NCI-H226 (cell line): ENCODE measurements around the gene MALRD1.

Experiments used
- DNase-seq: peaks from one replicate; pipeline ENCODE4 v3.0.0-alpha.2; 2015

The MALRD1 gene

DNA sequence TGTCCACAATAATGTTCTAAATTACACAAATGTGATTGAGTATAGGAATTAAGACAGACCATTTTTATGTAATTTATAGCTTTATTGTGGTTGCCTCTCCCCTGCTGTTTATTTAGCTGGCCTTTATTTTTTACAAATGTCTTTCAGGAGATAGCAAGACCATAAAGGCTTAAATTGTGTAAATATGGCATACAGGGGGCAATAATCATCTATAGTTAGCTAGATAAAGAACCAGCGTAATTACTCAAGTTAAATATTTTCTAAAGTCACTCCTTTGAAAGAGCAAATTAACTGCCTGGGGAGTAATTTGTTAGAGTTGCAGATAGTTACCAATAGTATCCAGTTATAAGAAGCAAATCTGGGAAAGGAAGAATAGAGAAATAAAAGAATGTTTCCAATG lies at the start of gene MALRD1:
Gene MALRD1 (plus strand): TSS at position 313 of the 400 bp plus-strand sequence. CDS start 138 bp downstream, outside the sequence.
- DNase-seq, result no peak

DNA sequence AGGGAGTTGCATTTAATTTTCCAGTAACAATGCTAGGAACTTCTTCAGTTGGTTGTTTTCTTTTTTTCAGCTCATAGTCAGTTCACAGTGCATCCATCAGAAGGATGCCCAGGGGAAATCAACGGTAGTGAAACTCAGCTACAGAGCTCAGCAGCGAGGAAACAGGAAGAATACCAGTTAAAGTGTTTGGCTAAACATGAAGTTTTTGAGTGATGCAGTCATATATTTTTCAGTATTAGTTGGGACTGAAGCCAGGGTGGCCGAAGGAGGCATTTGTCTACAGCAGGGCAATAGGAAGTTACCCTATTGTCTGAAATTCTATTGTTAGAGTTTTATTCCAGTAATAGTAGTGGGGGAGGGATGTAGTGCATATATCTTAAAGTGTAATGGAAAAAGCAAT lies 45.3 kb upstream of the MALRD1 start:
- DNase-seq, result no peak

DNA sequence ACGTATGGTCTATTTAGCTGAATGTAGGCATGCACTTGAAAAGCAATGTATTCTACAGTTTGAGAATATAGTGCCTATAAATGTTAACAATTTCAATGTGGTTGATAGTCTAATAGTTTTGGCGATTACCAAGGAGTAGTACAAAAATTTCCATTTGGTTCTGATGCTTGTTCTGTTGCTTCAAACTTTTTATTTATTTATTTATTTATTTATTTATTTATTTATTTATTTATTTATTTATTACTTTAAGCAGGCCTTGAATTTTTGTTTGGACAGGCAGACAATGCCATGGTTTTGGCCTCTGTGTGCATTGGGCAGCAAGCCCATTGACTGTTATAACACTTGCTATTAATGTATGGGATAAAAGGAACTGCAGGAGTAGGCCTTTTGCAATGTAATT lies 36.5 kb upstream of the MALRD1 start:
- no peak for DNase-seq

DNA sequence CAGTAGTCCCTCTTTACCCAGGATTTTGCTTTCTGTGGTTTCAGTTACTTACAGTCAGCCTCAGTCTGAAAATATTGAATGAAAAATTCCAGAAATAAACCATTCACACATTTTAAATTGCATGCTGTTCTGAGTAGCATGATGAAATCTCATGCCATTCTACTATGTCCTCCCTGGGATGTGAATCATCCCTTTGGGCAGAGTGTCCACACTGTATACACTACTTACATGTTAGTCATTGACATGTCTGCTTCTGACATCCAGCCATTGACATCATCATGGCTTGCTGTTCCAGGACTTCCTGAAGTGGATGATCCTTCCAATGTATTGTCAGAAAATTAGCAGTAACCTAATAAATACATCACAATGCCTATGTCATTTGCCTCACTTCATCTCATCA lies 34.6 kb upstream of the MALRD1 start:
- peak; percentile 87 for DNase-seq

DNA sequence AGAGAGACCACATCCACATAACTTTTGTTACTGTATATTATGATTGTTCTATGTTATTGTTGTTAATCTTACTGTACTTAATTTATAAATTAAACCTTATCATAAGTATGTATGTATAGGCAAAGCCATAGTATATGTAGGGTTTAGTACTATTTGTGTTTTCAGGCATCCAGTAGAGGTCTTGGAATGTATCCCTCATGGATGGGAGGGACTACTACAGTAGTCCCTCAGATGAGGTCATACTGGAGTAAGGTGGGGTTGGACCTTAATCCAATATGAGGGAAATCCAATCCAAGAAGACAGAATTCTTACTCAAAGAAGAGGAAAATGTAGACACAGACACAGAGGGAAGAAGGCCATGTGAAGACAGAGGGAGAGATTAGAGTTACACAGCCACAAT lies 34.1 kb upstream of the MALRD1 start:
- DNase-seq, result peak; percentile 14

DNA sequence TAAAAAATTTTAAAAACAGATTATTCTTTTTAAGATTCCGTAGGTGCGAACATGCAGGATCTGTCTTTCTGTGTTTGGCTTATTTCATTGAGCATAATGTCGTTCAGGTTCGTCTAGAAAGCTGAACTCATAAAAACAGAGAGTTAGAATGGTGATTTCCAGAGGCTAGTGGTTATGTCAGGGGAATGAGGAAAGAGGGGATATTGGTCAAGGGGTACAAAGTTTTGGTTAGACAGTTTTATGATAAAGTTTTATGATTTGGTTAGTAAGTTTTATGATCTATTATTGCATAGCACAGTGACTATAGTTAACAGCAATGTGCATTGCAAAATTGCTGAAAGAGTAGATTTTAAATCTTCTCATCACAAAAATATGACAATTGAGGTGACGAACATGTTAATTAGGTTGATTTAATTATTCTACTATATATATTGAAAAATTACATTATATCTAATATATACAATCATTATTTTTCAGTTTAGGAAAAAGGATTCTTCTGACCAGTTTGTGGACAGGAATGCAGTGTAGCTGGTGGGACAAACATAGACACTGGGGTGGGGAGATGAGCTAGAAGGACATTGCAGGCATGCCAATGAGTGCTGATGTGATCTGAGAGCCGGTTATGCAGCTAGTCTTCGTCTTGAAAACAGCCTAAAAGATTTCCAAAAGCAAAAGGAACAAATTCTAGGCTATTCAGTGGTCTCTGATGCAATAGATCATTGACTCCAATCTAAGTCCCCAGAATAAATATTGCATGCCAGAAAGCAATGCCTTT lies 31.3 kb upstream of the MALRD1 start:
- no peak for DNase-seq

DNA sequence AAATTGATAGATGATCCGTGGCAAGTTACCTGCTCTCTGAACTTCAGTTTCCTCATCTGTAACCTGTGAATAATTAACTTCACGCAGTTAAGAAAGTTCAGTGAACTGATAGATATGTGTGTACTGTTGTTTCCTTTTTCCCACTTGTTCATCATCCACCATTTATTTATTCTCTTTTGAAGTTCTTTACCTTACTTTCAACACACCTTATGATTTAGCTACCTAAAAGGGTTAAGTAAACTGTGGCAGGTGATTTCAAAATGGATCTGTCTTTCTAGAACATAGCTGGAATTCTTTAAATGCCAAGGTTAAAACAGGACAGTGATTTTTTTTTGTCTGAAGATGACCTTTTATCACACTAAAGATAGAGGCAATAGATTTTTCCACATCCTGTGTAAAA lies 27.4 kb upstream of the MALRD1 start:
- DNase-seq, result no peak

DNA sequence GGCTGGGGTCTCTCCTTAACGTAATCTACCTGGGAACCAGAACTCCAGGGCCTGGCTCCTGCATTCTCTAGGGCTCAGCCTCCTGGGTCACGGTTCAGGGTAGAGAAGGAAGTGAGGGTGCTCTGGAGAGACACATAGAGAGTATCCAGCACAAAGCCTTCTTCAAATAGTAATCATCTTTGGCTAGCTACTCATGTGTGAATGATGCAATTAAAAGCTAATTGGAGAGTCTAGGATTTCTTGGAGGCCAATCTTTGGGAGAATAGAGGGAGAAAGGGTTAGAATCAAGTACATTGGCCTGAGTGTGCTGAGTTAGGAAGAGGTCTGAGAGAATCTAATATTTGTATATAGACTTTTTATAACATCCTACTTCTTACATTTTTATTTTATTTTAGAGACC lies 24.0 kb upstream of the MALRD1 start:
- no peak for DNase-seq

DNA sequence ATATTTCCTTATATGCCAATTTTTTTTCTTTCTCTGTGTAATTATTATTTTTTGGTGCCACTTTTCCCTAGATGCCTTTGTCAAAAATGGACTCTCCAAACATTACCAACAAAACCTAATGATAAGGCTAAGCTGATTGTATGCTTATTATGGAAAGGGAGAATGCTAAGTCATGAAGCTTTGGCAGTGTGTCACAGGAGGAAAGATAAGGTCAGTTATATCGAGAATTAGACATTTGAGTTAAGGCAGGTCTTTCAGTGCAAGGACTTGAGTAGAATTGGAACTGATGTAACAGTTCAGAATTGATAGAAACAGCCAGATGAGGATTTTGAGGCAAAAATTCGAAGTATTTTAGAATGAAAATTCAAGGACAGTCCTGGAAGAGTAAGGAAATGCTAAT lies 16.8 kb upstream of the MALRD1 start:
- DNase-seq, result no peak

DNA sequence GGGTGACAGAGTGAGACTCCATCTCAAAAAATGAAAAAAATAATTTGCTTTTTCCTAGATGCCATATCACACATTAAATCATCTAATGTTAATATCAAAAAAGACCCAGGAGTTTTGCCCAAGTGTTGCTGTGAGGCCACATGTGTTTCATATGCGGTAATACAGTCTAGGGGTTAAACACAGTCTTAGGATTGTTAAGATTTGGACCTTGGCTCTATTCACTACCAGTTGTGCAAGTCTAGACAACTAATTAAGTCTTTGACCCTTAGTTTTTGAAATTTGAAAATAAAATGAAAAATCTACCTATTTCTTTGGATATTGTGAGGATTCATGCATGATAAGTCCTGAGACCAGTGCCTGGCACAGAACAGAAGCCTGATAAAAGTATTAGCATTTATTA lies 14.9 kb upstream of the MALRD1 start:
- DNase-seq, result no peak

DNA sequence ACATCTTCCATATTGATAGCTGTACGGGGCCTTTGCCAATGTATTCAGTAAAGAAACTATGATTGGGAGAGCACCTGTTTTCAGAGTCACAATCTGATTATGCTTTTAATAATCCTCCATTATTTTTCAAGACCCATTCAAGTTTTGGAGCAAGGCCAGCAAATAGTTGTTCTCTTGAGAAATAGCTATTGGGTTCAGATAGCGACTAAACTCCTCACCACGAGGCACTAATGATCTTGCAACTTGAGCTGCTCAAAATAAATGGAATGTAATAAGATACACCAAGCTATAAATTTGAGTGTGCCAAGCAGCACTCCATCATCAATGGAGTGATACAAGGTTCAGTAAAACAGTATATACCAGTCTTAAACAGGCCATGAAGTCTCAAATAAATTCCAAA lies 7.4 kb upstream of the MALRD1 start:
- DNase-seq, result no peak

DNA sequence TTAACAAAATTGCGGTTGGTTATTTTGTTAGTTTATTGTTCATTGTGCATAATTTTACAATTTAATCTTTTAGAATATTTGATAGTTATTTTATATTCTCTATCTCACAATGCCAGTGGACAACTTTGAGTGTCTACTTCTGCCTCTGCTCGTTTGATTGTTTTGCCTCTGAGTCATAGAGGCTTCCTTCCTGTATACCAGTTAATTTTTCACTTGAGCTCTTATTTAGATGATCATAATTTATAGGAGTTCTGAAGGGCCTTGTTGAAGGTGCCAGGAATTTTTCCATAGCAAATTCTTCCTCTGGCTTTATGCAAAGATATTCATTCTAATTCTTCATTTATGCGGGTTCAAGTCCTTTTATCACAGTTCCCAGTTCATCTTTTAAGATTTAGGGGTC lies 5.2 kb upstream of the MALRD1 start:
- DNase-seq, result no peak

DNA sequence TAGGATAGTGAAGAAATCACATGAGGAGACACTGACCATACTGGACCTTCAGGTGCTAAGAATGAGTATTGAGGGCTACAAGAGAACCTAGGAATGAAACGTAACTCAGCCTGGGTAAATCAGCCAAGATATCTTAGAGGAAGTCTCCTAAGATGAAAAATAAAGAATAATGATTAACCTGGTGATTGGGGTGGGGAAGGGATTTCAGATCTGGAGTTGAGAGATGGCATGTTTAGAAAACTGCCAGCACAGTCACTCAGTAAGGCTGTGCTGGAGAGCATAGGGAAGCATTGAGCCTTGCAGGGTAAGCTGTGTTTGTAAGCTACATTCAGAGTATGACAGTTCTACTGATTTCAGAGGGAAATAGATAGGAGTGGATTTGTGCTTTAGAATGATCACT lies 1.9 kb upstream of the MALRD1 start:
- DNase-seq, result no peak

DNA sequence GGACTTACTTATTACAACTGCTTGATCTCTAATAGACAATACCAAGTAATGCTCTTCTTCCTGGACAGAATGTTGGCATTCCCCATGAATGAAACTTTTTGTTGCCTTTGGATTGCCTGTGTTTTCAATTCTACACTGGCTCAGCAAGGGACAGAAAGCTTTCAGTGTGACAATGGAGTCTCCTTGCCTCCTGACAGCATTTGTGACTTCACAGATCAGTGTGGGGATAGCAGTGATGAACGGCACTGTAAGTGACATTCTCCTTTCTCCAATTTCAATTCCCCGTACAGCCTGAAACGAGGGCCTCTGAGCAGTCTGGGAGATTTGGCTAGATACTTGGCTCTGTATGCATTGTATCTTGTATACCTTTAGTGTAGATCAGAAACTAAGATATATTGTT lies 290 bp downstream of the MALRD1 start:
- no peak for DNase-seq

DNA sequence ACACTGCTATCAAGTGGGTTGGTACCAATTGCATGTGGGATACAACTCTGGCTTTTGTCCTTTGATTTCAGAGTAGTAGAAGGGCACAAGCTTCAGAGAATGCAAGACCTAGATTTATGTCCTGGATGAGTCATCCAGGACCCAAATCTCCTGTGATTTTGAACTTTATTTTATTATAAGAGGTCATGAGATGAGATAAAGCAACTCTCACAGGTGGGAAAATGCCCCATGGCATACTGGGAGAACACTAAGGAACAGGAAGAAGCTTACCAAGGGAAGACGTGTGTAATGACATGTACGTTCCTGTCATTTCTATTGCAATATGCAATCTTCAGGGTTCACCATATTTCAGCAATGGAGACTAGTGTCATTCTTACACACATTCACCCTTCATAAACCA lies 966 bp downstream of the MALRD1 start:
- DNase-seq, result no peak

DNA sequence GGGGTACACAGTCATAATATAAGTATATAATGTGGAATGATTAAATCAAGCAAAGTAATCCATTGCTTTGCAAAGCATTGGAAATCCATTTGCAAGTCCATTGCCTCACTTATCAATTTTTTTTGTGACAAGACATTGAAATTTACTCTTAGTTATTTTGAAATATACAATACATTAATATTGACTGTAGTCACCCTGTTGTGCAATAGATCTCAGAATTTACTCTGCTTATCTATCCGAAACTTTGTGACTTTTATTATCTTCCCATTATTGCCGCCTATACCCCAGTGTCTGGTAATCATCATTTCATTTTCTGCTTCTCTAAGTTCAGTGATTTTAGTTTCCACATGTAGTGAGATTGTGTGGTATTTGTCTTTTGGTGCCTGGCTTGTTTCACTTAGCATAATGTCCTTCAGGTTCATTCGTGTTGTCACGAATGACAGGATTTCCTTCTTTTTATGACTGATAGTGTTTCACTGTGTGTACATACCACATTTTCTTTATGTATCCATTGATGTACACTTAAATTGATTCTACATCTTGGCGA lies 5.8 kb downstream of the MALRD1 start:
- DNase-seq, result no peak

DNA sequence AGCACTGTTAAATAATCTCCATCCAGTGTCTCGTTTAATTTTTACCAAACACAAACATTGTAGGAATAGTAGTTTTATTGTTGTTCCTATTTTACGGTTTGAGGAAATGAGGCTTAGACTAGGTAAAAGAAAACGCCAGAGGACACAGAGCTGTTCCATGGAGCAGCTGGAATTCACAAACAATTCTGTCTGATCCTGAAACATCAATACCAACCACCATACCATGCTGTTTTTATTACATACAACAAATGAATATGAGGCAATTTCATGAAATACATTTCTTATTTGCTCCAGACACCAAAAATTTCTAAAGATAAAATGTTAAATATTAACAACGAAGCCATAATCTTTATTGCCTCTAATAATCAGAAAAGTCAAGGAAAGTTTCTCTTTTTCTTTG lies 9.4 kb downstream of the MALRD1 start:
- DNase-seq, result no peak

DNA sequence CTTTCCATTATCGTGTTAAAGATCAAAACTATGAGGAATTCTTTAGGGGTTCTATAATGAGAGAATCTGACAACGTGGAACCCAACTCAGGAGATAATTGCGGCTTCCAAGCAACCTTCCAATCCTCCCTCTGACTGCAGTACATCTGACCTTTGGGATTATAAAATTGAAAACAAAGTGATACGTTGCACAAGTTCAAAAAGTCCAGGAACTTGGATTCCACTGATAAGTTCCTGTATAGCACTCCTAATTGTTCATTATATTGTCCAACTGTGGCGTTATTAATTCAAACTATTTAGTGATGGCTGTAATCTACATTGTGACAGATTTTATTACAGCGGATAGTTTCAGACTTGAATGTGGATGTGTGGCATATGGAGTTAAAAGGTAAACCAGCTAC lies 15.4 kb downstream of the MALRD1 start:
- no peak for DNase-seq

DNA sequence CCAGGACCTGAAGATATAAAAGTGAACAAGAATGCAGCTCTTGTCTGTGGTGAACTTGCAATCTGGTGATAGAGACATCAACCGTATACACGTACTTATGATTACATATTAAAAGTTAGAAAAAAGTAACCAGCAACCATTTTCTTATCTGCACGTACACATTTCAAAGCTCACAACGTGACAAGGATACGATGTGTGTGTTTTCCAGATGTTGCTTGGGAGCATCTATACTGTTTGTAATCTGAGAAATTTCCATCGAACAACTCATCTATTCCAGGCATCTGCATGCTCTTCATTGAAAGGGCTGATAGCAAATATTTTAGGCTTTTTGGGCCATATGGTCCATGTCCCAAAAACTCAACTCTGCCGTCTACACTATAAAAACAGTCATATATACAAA lies 23.3 kb downstream of the MALRD1 start:
- DNase-seq, result no peak

DNA sequence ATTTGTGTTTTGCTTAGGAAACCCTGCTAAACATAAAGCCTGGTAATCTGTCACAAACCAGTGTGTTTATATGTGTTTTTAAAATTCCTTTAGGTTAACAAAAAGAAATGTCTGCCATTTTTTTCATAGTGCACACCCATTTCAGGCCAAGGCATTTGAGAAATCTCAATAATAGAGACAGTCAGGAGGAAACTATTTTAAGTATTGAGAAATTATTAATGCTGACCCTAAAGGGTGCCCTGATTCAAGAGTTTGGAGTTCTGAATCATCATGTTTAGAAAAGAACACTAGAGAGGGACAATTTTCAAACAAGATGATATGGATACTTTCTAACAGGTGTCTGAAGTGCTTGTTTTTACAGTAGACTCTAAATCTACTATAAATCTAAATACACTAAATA lies 28.7 kb downstream of the MALRD1 start:
- no peak for DNase-seq

DNA sequence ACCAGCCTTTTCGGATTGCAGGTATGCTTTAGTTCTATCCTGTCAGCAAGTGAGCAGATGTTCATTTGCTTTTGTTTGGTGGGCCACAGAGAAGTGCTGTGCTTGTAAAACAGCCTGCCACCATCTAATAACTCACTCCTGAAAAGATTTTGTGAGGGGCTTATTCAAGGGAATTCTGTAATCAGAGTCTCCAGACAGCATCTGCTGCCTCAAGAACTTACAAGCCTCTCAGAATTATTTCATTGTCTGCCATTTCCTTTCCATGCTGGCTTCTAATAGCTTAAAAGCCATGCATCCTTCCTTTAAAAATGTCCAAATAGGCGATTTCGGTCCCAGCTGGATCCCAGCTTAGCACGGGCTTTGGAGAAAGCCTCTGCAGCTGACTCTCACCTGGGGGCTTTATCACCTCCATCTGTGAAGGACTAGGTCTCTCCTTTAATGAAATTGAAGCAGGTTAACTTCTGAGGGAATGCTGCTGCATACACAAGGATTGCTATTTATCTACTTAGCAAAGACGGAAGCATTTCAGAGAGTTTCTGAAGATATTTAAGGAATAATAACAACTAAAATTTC lies 48.0 kb downstream of the MALRD1 start:
- DNase-seq, result no peak

DNA sequence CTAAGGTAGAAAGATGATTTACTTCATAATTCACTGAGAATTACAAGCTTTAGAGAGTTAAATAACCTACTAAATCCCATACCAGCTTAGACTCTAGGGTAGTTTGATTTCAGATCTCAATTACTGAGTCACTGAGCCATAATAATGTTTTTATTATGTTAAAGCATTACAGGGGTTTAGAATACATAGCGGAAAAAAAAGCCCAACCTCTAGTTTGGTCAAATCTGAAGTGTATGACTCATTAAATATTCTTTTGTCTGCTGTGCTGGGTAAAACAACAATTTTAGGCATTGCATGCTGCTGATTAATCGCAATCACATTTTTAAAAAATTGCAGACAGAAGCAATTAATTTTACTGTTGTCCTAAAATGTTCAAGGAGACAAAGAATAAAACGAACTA lies 48.5 kb downstream of the MALRD1 start:
- no peak for DNase-seq

DNA sequence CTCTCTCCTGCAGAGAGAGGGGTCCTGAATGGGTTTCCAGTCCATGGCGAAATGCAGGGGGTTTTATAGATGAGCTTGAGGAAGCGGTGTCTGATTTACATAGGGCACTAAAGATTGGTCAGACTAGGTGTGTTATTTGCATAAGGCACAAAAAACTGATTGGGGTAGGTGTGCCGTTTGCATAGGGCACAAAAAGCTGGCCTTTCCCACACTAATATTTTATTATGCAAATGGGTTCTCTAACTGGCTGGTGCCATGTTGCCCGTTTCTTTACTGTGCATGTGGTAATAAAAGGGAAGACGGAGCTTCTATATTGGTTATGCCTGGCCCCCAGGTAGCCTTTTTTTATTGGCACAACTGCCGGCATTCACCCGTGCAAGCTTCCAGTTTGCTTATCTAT lies 50.2 kb downstream of the MALRD1 start:
- DNase-seq, result no peak

DNA sequence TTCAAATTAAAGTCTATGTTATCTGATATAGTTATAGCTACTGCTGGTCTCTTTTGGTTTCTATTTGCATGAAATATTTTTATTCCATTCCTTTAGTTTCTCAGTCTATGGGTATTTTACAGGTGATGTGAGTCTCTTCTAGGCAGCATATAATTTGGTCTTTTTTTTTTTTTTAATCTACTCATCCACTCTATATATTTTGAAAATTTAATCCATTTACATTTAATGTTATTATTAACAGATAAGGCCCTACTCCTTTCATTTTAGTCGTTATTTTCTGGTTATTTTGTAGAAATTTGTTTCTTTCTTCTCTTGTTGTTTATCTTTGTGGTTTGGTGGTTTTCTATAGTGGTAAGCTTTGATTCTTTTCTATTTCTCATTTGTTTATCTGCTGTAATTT lies 58.8 kb downstream of the MALRD1 start:
- DNase-seq, result no peak
